NCI-H526 (cell line): ENCODE data around the gene CRYL1.

Experiments
- DNase-seq, 2 experiments: peaks; one replicate each; lab custom pipeline; 2025; lab: John Stamatoyannopoulos, UW

The CRYL1 gene

DNA sequence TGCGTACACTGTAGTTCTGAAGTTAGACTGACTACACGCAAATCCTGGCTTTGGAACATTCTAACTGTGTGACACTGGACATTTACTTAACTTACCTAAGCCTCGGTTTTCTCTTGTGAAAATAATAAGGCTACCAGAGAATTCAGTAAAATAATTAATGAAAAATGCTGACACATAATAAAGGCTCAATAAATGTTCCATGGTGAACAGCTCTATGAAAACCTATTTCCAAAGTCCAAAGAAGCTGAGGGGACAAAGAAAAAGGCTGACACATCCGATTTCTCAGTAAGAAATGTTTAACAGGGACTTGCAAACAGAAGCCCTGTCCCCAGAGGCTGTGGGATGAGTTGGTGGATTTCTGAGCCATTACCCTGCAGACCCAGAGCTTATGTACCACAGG lies 153.8 kb downstream of the CRYL1 start:
- DNase-seq, result no peak

DNA sequence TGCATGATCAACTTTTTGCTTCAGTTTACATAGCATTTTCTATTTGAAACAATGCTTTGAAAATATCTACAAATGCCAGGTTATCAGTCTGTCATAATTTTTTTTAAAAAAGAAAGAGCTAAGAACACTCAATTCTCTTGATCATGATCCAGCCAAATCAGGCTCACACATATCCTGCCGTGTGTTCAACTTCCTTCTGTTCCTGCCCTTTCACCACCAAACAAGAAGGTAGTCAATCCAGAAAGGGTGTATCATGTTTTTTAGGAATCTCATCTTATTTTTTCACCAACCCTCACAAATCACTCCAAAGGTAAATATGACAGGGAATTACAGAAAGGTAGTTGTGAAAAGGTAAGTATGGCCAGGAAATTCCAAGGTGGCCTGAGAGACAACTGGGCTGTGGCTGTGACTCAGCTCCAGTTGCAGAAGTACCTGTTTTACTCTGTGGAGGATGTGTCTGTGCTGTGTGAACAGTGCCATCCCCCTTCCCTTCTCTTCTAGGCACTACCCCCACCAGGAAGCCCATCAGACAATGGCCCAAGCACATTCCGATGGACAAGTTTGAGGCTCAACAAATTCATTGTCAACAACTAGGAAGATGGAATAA lies 154.7 kb downstream of the CRYL1 start:
- DNase-seq, result no peak

DNA sequence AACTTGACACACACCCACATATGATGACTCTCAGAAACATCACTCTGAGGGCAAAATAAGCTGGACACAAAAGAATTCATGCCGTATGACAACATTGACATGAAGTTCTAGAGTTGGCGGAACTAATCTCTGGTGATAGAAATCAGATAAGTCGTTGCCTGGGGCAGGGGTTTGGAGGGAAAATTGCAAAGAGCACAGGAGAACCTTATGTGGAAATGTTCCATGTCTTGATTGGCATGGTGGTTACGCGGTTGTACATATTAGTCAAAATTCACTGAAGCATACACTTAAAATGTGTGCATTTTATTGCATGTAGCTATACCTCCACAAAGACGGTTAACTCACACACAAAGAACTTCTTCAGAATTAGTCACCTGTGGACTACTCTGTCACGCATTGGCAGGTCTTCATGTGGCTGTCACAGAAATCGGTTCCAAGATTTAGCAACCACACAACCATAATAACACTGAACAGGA lies 155.7 kb downstream of the CRYL1 start:
- DNase-seq, result peak; percentile 83 to 90

DNA sequence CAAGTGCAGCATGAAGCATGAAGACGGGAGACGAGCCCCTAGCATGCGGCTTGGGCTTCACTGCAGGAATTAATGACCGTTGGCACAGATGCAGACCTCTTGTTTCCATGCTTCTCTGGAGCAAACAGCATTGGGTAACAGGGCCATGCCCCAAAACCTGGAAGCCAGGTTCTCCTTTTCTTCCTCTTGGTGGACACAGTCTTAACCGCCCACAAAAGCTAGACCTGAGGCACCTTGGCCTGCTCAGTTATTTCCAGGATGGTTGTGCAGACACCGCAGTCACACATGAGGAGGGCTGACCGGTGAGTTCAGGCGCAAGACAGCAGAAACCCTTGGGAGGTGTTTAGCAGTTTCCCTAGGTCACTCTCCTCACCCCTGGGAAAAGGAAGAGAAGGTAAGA lies 159.6 kb downstream of the CRYL1 start:
- DNase-seq, result no peak

DNA sequence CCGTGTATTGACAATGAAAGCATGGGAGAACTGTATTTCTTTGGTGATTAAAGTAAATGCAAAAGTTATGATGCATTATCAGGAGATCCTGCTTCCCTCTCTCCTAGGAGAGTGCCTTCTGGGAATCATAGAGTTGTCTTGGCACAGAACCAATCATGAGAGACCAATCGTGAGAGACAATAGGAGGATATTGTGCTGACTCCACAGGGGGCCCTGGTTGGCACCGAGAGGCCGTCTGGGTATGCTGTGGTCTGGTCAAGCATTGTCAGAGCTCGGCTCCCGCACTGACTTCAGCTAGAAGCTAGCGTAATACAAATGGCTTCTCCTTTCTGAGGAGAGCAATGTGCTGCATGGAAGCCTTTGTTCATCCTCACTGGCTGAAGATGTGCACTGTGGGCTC lies 162.1 kb downstream of the CRYL1 start:
- no peak for DNase-seq

DNA sequence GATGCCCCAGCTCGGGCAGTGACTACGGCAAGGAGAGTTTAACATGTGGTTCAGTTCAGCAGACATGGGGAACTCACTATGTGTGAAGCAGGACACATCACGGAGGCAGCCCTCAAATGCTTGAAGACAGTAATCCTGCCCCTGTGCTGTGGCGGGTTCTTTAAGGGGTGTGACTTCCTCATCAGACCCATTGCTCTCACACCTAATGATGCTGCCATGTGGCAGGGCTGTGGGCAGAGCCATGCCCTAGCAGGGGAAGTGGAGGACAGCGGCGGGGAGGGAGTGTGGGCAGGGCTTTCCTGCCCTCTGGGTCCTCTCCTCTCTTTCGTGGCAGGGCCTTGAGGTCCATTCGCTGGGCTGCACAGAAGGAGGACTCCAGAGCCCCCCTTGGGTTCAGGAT lies 162.5 kb downstream of the CRYL1 start:
- no peak for DNase-seq

DNA sequence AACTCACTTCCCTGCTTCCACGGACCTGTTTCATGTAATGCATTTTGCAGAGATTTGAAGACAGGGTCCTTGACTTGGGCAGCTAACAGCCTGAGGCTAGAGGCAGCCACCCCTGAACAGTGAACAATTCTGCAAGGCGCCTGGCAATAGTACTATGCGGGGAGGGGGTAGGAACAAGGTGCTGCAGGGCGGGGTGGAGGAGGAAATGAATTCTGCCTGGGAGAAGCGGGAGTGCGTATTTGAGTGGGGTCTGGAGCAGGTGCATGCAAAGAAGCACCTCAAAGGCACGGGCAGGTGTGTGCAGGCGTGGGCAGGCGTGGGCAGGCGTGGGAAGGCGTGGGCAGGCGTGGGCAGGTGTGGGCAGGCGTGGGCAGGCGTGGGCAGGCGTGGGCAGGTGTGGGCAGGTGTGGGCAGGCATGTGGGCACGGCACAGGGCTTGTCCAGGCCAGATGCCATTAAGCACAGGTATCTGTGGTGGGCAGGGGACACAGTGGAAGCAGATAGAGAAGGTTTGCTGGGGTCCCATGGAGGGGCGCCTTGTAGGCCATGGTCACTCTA lies 163.1 kb downstream of the CRYL1 start:
- DNase-seq, result peak; percentile 11 to 51

DNA sequence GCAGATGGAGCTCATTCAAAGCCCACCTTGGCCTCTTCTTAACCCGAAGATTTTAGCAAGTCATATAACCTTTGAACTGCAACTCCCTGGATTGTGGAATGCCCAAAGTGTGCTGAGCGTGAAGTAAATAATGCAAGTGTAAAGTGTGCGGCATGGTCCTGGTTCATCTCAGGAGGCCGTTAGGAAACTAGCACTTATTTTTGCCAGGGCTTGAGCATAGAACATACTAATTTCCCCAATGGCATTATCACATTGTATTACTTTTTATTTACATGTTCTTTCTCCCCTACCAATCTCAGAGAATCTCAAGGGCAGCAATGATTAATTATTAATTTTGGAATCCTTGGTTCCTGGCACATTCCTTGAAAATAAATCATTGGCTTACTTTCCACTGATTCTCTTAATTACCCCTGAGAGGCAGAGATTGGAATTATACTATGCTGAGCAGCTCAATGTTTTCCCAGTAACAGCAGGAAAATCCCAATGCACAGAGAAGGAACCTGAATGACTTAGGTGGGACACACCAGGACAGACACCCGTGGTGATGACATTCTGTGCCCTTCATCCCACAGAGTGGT lies 164.7 kb downstream of the CRYL1 start:
- no peak for DNase-seq

DNA sequence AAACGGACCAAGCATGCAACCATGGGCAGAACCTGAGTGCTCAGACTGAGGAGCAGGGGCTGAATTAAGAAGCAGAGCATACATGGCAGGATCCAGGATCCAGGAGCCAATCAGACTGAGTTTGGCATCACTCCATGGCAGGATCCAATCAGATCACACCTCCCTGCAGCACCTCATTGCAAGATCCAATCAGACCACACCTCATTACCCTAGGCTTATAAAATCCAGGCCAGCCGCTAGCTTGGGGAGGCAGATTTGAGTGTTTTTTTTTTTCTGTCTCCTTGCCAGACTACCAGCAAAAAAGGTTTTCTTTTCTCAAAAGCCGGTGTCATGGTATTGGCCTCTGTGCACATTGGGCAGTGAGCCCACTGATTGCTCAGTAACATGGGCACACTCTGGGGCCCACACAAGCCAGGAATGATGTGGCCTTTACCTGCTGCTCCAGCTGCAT lies 165.6 kb downstream of the CRYL1 start:
- DNase-seq, result no peak

DNA sequence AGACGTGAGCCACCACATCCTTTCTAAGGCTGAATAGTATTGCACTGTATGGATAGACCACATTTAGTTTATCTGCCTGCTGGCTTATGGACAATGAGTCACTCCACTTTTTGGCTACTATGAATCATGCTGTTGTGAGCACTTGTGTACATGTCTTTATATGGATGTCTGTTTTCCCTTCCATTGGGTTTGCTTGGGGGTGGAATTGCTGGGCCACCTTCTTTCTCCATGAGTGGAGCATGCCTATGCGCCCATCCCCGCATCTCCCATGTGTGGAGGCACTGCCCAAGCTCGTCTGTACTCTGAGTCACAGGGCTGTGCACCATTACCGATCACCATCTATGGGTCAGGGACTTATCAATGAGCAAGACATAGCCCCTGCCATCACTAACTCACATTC lies 166.3 kb downstream of the CRYL1 start:
- no peak for DNase-seq

DNA sequence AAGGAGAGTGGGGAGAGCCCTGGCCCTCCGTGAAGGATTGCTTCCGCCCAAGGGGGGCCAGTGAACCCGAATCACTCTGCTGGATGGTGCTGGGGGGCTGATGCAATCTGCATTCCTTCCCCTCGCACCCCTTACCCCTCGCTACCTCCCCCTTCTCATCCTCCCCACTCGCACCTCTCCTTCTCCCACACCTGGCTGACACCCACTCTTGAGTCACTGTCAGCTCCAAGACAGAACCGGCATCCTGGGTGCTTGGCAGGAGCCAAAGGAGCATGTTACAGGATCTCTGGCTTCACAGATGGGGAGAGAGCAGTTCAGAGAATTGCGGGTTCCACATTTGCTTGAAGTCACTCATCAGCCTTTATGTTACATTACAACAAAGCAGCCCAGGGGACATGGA lies 167.6 kb downstream of the CRYL1 start:
- no peak for DNase-seq

DNA sequence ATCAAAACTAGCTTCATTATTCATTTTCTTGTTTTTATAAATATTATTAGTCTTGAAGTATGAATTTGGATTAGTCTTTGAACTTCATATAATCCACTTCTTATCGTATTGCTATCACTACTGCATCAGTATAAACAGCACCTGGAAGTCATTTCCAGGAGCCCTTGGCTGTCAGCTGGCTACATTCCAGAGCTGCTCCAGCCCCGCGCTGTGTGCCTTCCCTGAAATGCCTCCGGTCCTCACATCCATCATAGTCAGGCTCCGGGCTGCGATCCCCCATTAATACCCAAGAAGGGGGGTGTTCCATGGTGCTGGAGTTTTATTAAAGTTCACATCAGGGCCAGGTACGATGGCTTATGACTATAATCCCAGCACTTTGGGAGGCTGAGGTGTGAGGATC lies 169.2 kb downstream of the CRYL1 start:
- no peak for DNase-seq

DNA sequence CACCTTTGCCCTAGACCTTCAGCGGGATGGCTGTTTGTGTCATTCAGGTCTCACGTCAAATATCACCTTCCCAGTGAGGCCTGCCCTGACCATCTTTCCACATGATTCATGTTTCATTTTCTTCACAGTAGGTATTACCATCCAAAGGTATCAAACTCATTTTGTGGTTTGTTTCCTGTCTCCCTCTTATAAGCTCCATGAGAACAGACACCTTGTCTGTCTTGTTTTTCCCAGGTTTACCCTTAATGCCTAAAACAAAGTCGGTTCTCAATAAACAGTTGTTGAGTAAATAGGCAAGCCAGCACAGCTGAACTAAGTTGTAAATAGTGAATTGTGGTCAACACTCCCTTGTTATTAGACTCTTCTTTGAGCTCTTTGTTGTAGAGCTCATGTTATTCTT lies 170.9 kb downstream of the CRYL1 start:
- DNase-seq, result no peak

DNA sequence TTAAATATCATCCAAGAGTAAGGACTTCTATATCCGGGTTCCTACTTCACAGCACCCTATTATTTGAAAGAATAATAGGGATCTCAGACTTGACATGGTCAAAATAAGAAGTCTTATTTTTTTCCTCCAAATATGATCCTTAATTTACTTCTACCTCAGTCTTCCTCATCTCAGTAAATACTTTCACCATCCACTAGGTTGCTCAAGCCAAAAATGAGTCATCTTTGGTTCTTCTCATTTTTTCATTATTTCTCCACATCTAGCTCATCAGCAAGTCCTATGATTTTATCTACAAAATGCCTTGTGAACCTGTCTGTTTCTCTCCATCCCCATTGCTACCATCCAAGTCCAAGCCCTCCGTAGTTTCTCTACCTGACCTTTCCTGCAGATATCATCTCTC lies 171.7 kb downstream of the CRYL1 start:
- no peak for DNase-seq
